Esophagus squamous epithelium (tissue), 5 donors: ENCODE results near the gene SLC33A1. TPM values are rescaled to one million over a fixed set of nuclear protein-coding genes. Genes with fewer than 3 reads are reported as not detected.

Source experiments
- DNase-seq: peaks from one replicate; lab custom pipeline; 2025; lab: John Stamatoyannopoulos, UW
- H3K27ac ChIP-seq, 4 donors: fragments of 200-600 bp; sonication (generic); one replicate each; pipeline ENCODE4 v1.5.1; 2016 to 2019; ENCODE audit warnings: mild to moderate bottlenecking in 1 of 4
- H3K27me3 ChIP-seq, 4 donors: fragments of 200-600 bp; sonication (generic); 1 replicate in 3 of 4; 2 replicates in 1 of 4; pipeline versions ENCODE4 v1.5.1 to v1.6.0; 2017 to 2021; ENCODE audit warnings: antibody characterized with exemption in 1 of 4
- H3K36me3 ChIP-seq, 3 donors: fragments of 200-600 bp; sonication (generic); one replicate each; pipeline ENCODE4 v1.5.1; 2016 to 2019
- H3K4me1 ChIP-seq, 3 donors: fragments of 200-600 bp; sonication (generic); one replicate each; pipeline ENCODE4 v1.5.1; 2017 to 2019
- H3K4me3 ChIP-seq, 4 donors: fragments of 200-600 bp; sonication (generic); 1 replicate in 3 of 4; 2 replicates in 1 of 4; pipeline ENCODE4 v1.5.1; 2016 to 2019; ENCODE audit warnings: mild to moderate bottlenecking in 2 of 4, moderate library complexity in 1 of 4
- H3K9me3 ChIP-seq, 3 donors: fragments of 200-600 bp; sonication (generic); one replicate each; pipeline ENCODE4 v1.5.1; 2016 to 2019
- POLR2A ChIP-seq, 4 donors: fragments of 450-650 bp; IDR thresholded peaks; one replicate each; pipeline ENCODE4 v1.6.1; 2017; ENCODE audit warnings: antibody characterized with exemption in 4 of 4, mild to moderate bottlenecking in 4 of 4, moderate library complexity in 3 of 4
- WGBS, 2 donors: methylation state at CpG; one replicate each; pipeline ENCODE4 v1.1.5; 2018; 5-methylcytosine and 5-hydroxymethylcytosine counted together
- intact Hi-C: fragments of 100-400 bp; cut with DNase I; formaldehyde crosslinking; loops from one replicate; pipeline ENCODE4 v1.15.0; 2022
- total RNA-seq, 4 donors: library from RNA; depleted of rRNA; stranded (reverse); fragments of >200 nt; gene quantifications; one replicate each; pipeline ENCODE4 v1.1.0, GENCODE V29; 2016
- TF ChIP-seq, protein P1 (sequence below), 6 experiments: fragments of 450-650 bp in 4 of 6; fragments of 200-600 bp in 2 of 6; sonication (generic) in 2 of 6; IDR thresholded peaks; one replicate each; pipeline ENCODE4 v1.5.1; 2016 to 2019; ENCODE audit warnings: antibody characterized with exemption in 6 of 6, mild to moderate bottlenecking in 4 of 6, moderate library complexity in 4 of 6
- donor health status: DM: yes; HTN: yes; CAD: no.

The SLC33A1 gene
- total RNA-seq, 4 donors from 2014 or later, result 16.3 to 22.0 (median 21.8) TPM

GRCh38 chr3:155792532-155792931 lies 61.7 kb downstream of the SLC33A1 start:
- 67 to 75% methylated on average over 1 of the region's 1 CpG for WGBS, 2 donors
- no peak overlapping the region for H3K27ac ChIP-seq
- intact Hi-C loops, result no loop called here

DNA sequence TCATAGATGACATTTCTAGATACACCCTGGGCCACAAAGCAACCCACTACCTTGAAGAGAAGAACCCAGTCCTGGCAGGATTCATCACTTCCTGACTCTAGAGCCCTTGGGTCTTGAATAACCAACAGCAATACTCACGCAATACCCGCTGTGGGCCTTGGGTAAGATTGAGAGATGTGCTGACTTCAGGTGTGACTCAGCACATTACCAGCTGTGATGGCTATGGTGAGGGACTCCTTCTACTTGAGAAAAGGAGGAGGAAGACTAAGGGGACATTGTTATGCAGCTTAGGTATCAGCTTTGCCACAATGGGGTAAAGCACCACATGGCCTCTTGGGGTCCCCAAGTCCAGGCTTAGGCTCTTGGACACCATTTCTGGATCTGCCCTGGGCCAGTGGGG lies 63.0 kb downstream of the SLC33A1 start:
- Histone ChIP-seq H3K27ac (no peak overlapping the region), H3K36me3 (peaks cover 0 to 17% (median 0%) of the 10 kb centered on the region in 3 donors), H3K4me1 (no peaks in the 10 kb centered on the region), H3K4me3 (no peak overlapping the region), H3K9me3 (no peaks in the 10 kb centered on the region), H3K27me3 (no peaks in the 10 kb centered on the region)
- intact Hi-C loops, result no loop called here
- DNase-seq, result no peak
- 74 to 93% methylated on average over 2 of the region's 2 CpGs for WGBS, 2 donors
- TF ChIP-seq POLR2A (IDR thresholded peaks at IDR 0.05), result no peak
- TF ChIP-seq, protein P1, sequence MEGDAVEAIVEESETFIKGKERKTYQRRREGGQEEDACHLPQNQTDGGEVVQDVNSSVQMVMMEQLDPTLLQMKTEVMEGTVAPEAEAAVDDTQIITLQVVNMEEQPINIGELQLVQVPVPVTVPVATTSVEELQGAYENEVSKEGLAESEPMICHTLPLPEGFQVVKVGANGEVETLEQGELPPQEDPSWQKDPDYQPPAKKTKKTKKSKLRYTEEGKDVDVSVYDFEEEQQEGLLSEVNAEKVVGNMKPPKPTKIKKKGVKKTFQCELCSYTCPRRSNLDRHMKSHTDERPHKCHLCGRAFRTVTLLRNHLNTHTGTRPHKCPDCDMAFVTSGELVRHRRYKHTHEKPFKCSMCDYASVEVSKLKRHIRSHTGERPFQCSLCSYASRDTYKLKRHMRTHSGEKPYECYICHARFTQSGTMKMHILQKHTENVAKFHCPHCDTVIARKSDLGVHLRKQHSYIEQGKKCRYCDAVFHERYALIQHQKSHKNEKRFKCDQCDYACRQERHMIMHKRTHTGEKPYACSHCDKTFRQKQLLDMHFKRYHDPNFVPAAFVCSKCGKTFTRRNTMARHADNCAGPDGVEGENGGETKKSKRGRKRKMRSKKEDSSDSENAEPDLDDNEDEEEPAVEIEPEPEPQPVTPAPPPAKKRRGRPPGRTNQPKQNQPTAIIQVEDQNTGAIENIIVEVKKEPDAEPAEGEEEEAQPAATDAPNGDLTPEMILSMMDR (IDR thresholded peaks at IDR 0.05), result no peak

More at GRCh38 chr3:155792532-155792931, 61.7 kb downstream of the SLC33A1 start:
- no peak for TF ChIP-seq POLR2A (IDR thresholded peaks at IDR 0.05)
- TF ChIP-seq, protein P1 (IDR thresholded peaks at IDR 0.05), result no peak
- Histone ChIP-seq H3K9me3 (no peaks in the 10 kb centered on the region), H3K27me3 (no peaks in the 10 kb centered on the region), H3K36me3 (peaks cover 0 to 25% (median 0%) of the 10 kb centered on the region in 3 donors), H3K4me1 (no peaks in the 10 kb centered on the region), H3K4me3 (no peak overlapping the region)
- no peak for DNase-seq

DNA sequence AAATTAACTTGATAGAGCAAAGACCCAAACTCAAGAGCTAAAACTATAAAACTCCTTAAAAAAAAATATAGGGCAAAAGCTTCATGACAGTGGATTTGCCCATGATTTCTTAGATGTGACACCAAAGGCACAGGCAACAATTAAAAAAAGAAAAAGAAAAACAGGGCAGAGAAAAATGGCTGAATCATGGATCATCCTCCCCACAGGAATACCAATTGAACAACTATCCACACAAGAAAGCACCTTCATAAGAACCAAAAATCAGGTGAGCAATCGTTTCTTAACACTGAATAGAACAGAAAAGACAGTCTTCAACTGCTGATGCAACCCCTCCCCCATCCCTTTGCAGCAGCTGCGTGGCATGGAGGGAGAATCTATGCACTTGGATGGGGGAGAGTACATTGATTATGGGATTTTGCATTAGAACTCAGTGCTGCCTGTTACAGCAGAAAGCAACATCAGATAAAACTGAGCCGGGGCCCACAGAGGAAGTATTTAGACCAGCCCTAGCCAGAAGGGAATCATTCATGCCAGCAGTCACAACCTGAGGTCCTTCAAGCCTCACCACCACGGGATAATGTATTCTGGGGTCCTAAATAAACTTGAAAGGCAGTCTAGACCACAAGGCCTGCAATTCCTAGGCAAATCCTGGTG lies 63.8 kb downstream of the SLC33A1 start:
- Histone ChIP-seq H3K9me3 (no peaks in the 10 kb centered on the region), H3K27ac (no peak overlapping the region), H3K27me3 (no peaks in the 10 kb centered on the region), H3K4me1 (no peaks in the 10 kb centered on the region), H3K36me3 (peaks cover 0 to 17% (median 0%) of the 10 kb centered on the region in 3 donors), H3K4me3 (no peak overlapping the region)
- WGBS, 2 donors, result 52 to 64% methylated on average over 3 to 4 of the region's 4 CpGs
- DNase-seq, result no peak
- TF ChIP-seq, protein P1 (IDR thresholded peaks at IDR 0.05), result no peak
- no peak for TF ChIP-seq POLR2A (IDR thresholded peaks at IDR 0.05)
- intact Hi-C loops, result no loop called here

- Histone ChIP-seq H3K4me3 (no peak overlapping the region), H3K36me3 (peaks cover 0 to 34% (median 0%) of the 10 kb centered on the region in 3 donors), H3K4me1 (no peaks in the 10 kb centered on the region), H3K9me3 (no peaks in the 10 kb centered on the region), H3K27ac (no peak overlapping the region), H3K27me3 (no peaks in the 10 kb centered on the region)
- DNase-seq, result no peak
- intact Hi-C loops, result no loop called here
- TF ChIP-seq POLR2A (IDR thresholded peaks at IDR 0.05), result no peak
- TF ChIP-seq, protein P1 (IDR thresholded peaks at IDR 0.05), result no peak
These were observed 68.4 kb downstream of the SLC33A1 start for GRCh38 chr3:155785662-155786295.

DNA sequence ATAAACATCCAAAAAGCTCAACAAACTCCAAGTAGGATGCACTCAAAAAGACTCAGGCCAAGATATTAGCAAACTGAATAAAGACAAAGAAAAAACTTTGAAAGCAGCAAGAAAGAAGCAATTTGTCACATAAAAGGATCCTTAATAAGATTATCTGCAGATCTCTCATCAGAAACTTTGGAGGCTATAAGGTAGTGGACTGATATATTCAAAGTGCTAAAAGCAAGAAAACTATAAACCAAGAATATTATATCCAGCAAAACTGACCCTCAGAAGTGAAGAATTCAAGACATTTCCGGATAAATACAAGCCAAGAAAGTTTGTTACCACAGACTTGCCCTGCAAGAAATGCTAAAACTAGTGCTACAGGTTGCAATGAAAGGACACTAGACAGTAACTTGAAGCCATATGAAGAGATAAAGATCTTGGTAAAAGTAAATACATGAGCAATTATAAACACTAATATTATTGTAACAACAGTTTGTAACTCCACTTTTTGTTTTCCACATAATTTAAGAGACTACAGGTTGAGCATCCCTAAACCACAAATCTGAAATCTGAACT lies 71.8 kb downstream of the SLC33A1 start:
- Histone ChIP-seq H3K4me1 (no peaks in the 10 kb centered on the region), H3K9me3 (no peaks in the 10 kb centered on the region), H3K27me3 (no peaks in the 10 kb centered on the region), H3K36me3 (peaks cover 0 to 34% (median 0%) of the 10 kb centered on the region in 3 donors), H3K4me3 (no peak overlapping the region), H3K27ac (no peak overlapping the region)
- no peak for DNase-seq
- intact Hi-C loops, result no loop called here
- TF ChIP-seq POLR2A (IDR thresholded peaks at IDR 0.05), result no peak
- TF ChIP-seq, protein P1 (IDR thresholded peaks at IDR 0.05), result no peak
- WGBS, 2 donors, result 81 to 93% methylated on average over 1 of the region's 1 CpG
